ENCODE measurements around the gene PNPLA4. TPM values are rescaled to one million over a fixed set of nuclear protein-coding genes. Genes with fewer than 3 reads are reported as not detected.

PNPLA4 gene
- total RNA-seq, 2 experiments from 2014 or later: 9.5 to 10.6 TPM

DNA sequence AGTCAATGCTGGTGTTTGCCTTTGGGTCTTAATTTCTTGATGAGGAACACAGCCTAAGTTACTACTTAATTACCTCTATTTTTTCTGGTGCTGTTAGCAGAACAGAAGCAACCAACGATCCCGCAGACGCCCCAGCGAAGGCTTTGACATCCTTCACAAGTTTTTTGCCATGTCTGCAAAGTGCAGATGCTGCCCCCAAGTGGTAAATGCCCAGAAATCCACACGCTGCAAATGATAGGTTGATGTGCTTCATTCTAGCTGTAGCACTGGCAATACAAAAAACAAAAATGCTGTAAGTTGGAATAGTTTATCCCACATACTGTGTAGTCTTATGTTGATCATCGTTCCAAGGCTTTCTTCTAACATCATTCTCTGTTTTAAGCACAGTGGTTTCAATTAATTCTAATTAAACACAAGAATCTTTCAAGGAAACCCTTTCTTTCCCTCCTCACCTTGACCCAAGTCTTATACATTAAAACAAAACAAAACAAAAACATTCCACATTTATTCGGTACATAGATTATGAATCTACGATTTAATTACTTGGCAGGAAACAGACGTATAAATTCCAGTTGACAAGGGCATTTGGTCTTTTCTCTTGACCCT, 1.2 kb downstream of the PNPLA4 start:
- Mint-ChIP-seq H3K27ac (no peak overlapping the region), H3K27me3 (no peaks in the 10 kb centered on the region), H3K9me3 (no peaks in the 10 kb centered on the region), H3K36me3 (peaks cover 1% of the 10 kb centered on the region), H3K4me3 (peak overlapping the region; percentile 86), H3K4me1 (peaks cover 7% of the 10 kb centered on the region)
- DNase-seq: peak; percentile 45

- no peaks in the 10 kb centered on the region for H3K27me3 Mint-ChIP-seq
- H3K27ac Mint-ChIP-seq: no peak overlapping the region
- H3K9me3 Mint-ChIP-seq: no peaks in the 10 kb centered on the region
- H3K4me1 Mint-ChIP-seq: peaks cover 4% of the 10 kb centered on the region
- peaks cover 3% of the 10 kb centered on the region for H3K36me3 Mint-ChIP-seq
- no peak for DNase-seq
- H3K4me3 Mint-ChIP-seq: no peak overlapping the region
These were observed 5.5 kb downstream of the PNPLA4 start for GRCh38 chrX:7921750-7922149.

DNA sequence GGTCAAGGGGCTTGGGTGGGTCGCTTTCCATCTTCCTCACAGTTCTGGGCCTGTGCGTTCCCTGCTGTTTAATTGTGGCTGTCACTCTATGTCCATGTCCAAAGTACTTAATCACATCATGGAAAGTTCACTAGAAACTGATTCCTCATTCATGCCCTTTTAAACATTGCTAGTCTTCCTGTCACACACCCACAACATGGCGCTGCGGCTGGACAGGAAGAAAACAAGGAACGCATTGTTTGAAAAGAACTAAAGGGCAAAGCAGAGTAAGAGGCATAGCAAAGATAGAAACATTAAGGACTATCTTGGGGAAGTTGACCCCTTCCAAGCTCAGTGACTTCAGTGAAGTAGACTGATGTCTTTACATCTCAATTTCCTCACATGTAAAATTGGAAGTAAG, 18.4 kb downstream of the PNPLA4 start:
- H3K4me3 Mint-ChIP-seq: no peak overlapping the region
- no peak overlapping the region for H3K27ac Mint-ChIP-seq
- no peaks in the 10 kb centered on the region for H3K9me3 Mint-ChIP-seq
- DNase-seq: no peak
- H3K4me1 Mint-ChIP-seq: no peaks in the 10 kb centered on the region
- H3K36me3 Mint-ChIP-seq: peaks cover 7% of the 10 kb centered on the region
- H3K27me3 Mint-ChIP-seq: no peaks in the 10 kb centered on the region

GRCh38 chrX:7904562-7904961, 22.7 kb downstream of the PNPLA4 start:
- H3K27ac Mint-ChIP-seq: no peak overlapping the region
- DNase-seq: no peak
- no peaks in the 10 kb centered on the region for H3K9me3 Mint-ChIP-seq
- peaks cover 10% of the 10 kb centered on the region for H3K36me3 Mint-ChIP-seq
- H3K4me3 Mint-ChIP-seq: no peak overlapping the region
- no peaks in the 10 kb centered on the region for H3K4me1 Mint-ChIP-seq
- no peaks in the 10 kb centered on the region for H3K27me3 Mint-ChIP-seq

GRCh38 chrX:7891928-7892327, 35.3 kb downstream of the PNPLA4 start:
- H3K9me3 Mint-ChIP-seq: no peaks in the 10 kb centered on the region
- no peaks in the 10 kb centered on the region for H3K36me3 Mint-ChIP-seq
- H3K27ac Mint-ChIP-seq: no peak overlapping the region
- H3K4me1 Mint-ChIP-seq: no peaks in the 10 kb centered on the region
- no peaks in the 10 kb centered on the region for H3K27me3 Mint-ChIP-seq
- no peak for DNase-seq
- no peak overlapping the region for H3K4me3 Mint-ChIP-seq

DNA sequence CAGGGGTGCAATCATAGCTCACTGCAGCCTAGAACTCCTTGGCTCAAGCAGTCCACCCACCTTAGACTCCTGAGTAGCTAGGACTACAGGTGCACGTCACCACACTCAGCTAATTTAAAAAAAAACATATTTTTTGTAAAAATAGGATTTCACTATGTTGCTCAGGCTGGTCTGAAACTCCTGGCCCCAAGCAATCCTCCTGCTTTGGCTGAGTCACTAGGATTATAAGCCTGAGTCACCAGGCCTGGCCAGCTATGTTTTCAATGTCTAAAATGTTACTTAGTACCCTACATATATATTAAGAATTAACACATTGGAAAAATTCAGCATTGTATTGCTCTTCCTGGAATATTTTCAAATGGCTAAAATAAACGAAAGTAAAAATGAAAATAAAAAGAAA, 37.5 kb downstream of the PNPLA4 start:
- Mint-ChIP-seq H3K36me3 (no peaks in the 10 kb centered on the region), H3K27ac (no peak overlapping the region), H3K9me3 (no peaks in the 10 kb centered on the region), H3K27me3 (no peaks in the 10 kb centered on the region), H3K4me3 (no peak overlapping the region), H3K4me1 (no peaks in the 10 kb centered on the region)
- no peak for DNase-seq

- H3K9me3 Mint-ChIP-seq: no peaks in the 10 kb centered on the region
- no peak for DNase-seq
These were observed 38.1 kb downstream of the PNPLA4 start for GRCh38 chrX:7889135-7889534.

GRCh38 chrX:7876957-7877356, 50.3 kb downstream of the PNPLA4 start:
- no peaks in the 10 kb centered on the region for H3K9me3 Mint-ChIP-seq
- H3K27ac Mint-ChIP-seq: no peak overlapping the region

More at GRCh38 chrX:7889135-7889534, 38.1 kb downstream of the PNPLA4 start:
- Mint-ChIP-seq H3K27ac (no peak overlapping the region), H3K36me3 (no peaks in the 10 kb centered on the region), H3K27me3 (no peaks in the 10 kb centered on the region), H3K4me1 (no peaks in the 10 kb centered on the region), H3K4me3 (no peak overlapping the region)

DNA sequence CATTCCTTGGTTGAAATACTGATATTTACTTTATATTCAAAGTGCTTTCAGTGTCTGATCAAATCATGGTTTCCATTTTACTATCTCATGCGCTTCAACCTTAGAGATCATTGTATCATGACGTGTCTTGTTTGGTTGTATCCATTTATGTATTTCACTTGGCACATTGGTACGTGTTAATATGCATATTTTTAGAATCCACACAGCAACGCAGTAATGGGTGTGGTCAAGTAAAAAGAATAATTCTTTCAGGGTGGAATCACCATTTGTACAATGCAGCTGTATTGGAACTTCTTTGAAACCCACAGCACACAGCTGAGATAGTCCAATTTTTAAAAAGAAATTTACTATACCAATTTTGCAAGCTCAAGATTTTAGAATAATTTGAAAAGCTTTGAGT, 55.2 kb downstream of the PNPLA4 start:
- Mint-ChIP-seq H3K4me1 (no peaks in the 10 kb centered on the region), H3K36me3 (no peaks in the 10 kb centered on the region), H3K27ac (no peak overlapping the region), H3K4me3 (no peak overlapping the region), H3K9me3 (no peaks in the 10 kb centered on the region), H3K27me3 (no peaks in the 10 kb centered on the region)
- DNase-seq: no peak

More at GRCh38 chrX:7876957-7877356, 50.3 kb downstream of the PNPLA4 start:
- no peaks in the 10 kb centered on the region for H3K4me1 Mint-ChIP-seq
- no peaks in the 10 kb centered on the region for H3K36me3 Mint-ChIP-seq
- DNase-seq: no peak
- H3K27me3 Mint-ChIP-seq: peaks cover 2% of the 10 kb centered on the region
- H3K4me3 Mint-ChIP-seq: no peak overlapping the region

DNA sequence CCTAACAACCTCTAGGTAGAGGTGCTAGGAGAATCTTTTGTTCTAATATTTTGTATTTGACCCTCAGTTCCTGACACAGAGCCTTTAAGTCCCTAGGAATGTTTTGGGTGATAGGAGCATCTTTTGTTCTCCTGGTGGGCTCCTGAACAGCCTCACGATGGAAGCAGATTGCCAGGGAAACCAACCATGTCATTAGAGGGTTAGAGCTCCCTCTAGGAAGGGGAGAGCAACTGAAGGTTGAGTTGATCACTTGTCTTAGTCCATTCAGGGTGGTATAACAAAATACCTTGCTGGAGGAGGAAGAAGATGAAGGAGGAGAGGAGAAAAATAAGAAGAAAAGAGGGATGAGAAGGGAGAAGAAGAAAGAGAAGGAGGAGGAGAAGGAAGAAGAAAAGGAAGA, 75.0 kb downstream of the PNPLA4 start:
- H3K9me3 Mint-ChIP-seq: no peaks in the 10 kb centered on the region
- H3K4me3 Mint-ChIP-seq: no peak overlapping the region
- peaks cover 8% of the 10 kb centered on the region for H3K27me3 Mint-ChIP-seq
- no peaks in the 10 kb centered on the region for H3K4me1 Mint-ChIP-seq
- no peak for DNase-seq
- no peak overlapping the region for H3K27ac Mint-ChIP-seq
- H3K36me3 Mint-ChIP-seq: no peaks in the 10 kb centered on the region

Other genes with a start within 250 kb of the PNPLA4 start
- not detected for gene VCX, start 84.2 kb downstream of the PNPLA4 start, total RNA-seq
- gene VCX2, start 243.9 kb upstream of the PNPLA4 start, total RNA-seq: not detected

Measured in activated naive CD8-positive, alpha-beta T cell treated with anti-CD3 and anti-CD28 coated beads for 36 hours (primary cell).